Right lobe of liver (tissue), 4 donors: ENCODE results near the gene UROC1.
A peak's percentile ranks its signal among the peaks of the same experiment; 100 is the strongest.

ENCODE experiments used
- CTCF ChIP-seq, 4 donors: fragments of 200-600 bp in 3 of 4; fragments of 450-650 bp in 1 of 4; IDR thresholded peaks; one replicate each; pipeline versions ENCODE4 v1.5.1 to v1.8.0; 2016 to 2022; ENCODE audit warnings: antibody characterized with exemption in 4 of 4, mild to moderate bottlenecking in 2 of 4
- POLR2A ChIP-seq: fragments of 450-650 bp; IDR thresholded peaks from one replicate; pipeline ENCODE4 v1.6.1; 2017; ENCODE audit warnings: antibody characterized with exemption, mild to moderate bottlenecking
- donor health status: DM: no; HTN: no; CAD: no.
- donor health status: DM: no; HTN: no; CAD: no.
- donor health status: DM: no; HTN: yes; CAD: no.

GRCh38 chr3:126522363-126522788 is 4.8 kb upstream of the UROC1 start:
- TF ChIP-seq POLR2A = no peak
- peak; percentile 88 to 93 (median 90) for TF ChIP-seq CTCF (IDR thresholded peaks at IDR 0.05)
